Muscle of leg (tissue), 16 donors: ENCODE results near the gene NAA11. TPM values are rescaled to one million over a fixed set of nuclear protein-coding genes. Genes with fewer than 3 reads are reported as not detected.
A peak's percentile ranks its signal among the peaks of the same experiment; 100 is the strongest.

Source experiments
- DNase-seq: peaks from one replicate; pipeline ENCODE4 v3.0.0; 2013
- H3K27ac ChIP-seq: one replicate; pipeline ENCODE4 v1.5.1; 2013; ENCODE audit warnings: mild to moderate bottlenecking, low read length, control low read depth
- H3K27me3 ChIP-seq: one replicate; pipeline ENCODE4 v1.6.1; 2013; ENCODE audit warnings: low read length; ENCODE audit not compliant: control insufficient read depth, insufficient read depth
- H3K36me3 ChIP-seq: one replicate; pipeline ENCODE4 v1.6.1; 2013; ENCODE audit warnings: low read length; ENCODE audit not compliant: control insufficient read depth, insufficient read depth
- H3K4me1 ChIP-seq: one replicate; pipeline ENCODE4 v1.6.1; 2013; ENCODE audit warnings: low read length; ENCODE audit not compliant: control insufficient read depth, insufficient read depth
- H3K4me3 ChIP-seq: one replicate; pipeline ENCODE4 v1.5.1; 2013; ENCODE audit warnings: low read length, control low read depth
- H3K9me3 ChIP-seq: replicated peaks from 2 replicates; pipeline ENCODE4 v1.6.1; 2013; ENCODE audit warnings: low read depth, low read length; ENCODE audit not compliant: control insufficient read depth
- WGBS: methylation state at CpG from one replicate; pipeline ENCODE4 v1.1.5; 2013; ENCODE audit warnings: missing lambda C conversion rate; ENCODE audit not compliant: insufficient coverage; 5-methylcytosine and 5-hydroxymethylcytosine counted together
- long read RNA-seq, 11 donors: transcript quantifications; one replicate each; lab custom pipeline, GENCODE V29; 2026
- polyA plus RNA-seq, 8 donors: library from polyadenylated mRNA; unstranded; fragments of 120-200 nt; gene quantifications; one replicate each; pipeline versions ENCODE4 v1.2.1 to v1.2.3, GENCODE V29; 2013; ENCODE audit warnings: inconsistent platforms in 1 of 8, low replicate concordance in 1 of 8; ENCODE audit not compliant: insufficient read length in 8 of 8, insufficient read depth in 1 of 8
- total RNA-seq: library from RNA; stranded (reverse); fragments of 120-200 nt; gene quantifications from one replicate; pipeline ENCODE4 v1.2.4, GENCODE V29; 2013

The NAA11 gene
- 0.13 TPM for total RNA-seq
- under 1 TPM; 0.10 to 0.88 (median 0.32) TPM for polyA plus RNA-seq
- long read RNA-seq, donor 1 = 0 reads
- long read RNA-seq, donor 2 = 0 reads
- long read RNA-seq, donor 3 = 0 reads
- long read RNA-seq, donor 4 = 0 reads
- long read RNA-seq, donor 5, partial matches to known transcripts = 22 of 22 reads
- long read RNA-seq, donor 5, other reads (novel, unspliced or antisense) = 0 of 22 reads
- long read RNA-seq, donor 6 = 0 reads
- long read RNA-seq, donor 7, partial matches to known transcripts = 0 of 5 reads
- long read RNA-seq, donor 7, other reads (novel, unspliced or antisense) = 5 of 5 reads
- long read RNA-seq, donor 8 = 0 reads
- long read RNA-seq, donor 9 = 0 reads
- long read RNA-seq, donor 10 = 0 reads
- long read RNA-seq, donor 11 = 0 reads

GRCh38 chr4:79325864-79326328 lies at the start of gene NAA11:
Gene NAA11 (minus strand): TSS chr4:79326061. CDS start chr4:79325877, 184 bp downstream.
- 97% methylated on average over 7 of the region's 19 CpGs for whole genome bisulfite sequencing
- Histone ChIP-seq H3K27ac (no peak within 1 kb of the TSS), H3K9me3 (no peaks in the 10 kb centered on the region), H3K4me1 (no peaks in the 10 kb centered on the region), H3K36me3 (no peaks in the 10 kb centered on the region), H3K27me3 (no peaks in the 10 kb centered on the region), H3K4me3 (no peak within 1 kb of the TSS)
- DNase-seq = no peak

GRCh38 chr4:79370026-79370425 lies 44.2 kb upstream of the NAA11 start:
- no peak overlapping the region for H3K4me3 ChIP-seq
- 63% methylated on average over 1 of the region's 2 CpGs for WGBS
- H3K27me3 ChIP-seq = no peaks in the 10 kb centered on the region
- H3K27ac ChIP-seq = no peak overlapping the region
- no peaks in the 10 kb centered on the region for H3K36me3 ChIP-seq
- DNase-seq = no peak
- no peaks in the 10 kb centered on the region for H3K4me1 ChIP-seq
- no peaks in the 10 kb centered on the region for H3K9me3 ChIP-seq

GRCh38 chr4:79367096-79367495 lies 41.2 kb upstream of the NAA11 start:
- WGBS = no CpG with 5 or more reads among the region's 2 CpGs

DNA sequence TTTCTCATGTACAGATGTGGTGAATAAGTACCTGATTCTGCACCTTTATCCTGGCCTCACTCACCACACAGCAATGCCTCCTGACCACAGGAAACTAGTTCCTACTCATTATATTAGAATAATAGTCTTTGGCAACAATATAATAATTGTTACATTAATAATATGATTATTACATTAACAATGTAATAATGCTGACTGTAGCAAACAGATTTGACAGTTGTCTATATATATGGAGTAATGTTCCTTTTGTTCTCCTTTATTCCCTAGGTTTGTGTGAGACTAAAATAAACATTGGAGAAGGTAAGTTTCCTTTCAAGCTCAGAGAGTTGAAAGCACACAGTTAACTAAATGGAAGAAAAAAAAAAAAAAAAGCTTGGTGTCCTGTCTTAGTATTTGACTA lies 40.6 kb upstream of the NAA11 start:
- H3K9me3 ChIP-seq = no peaks in the 10 kb centered on the region
- H3K27me3 ChIP-seq = no peaks in the 10 kb centered on the region
- H3K4me3 ChIP-seq = no peak overlapping the region
- H3K4me1 ChIP-seq = no peaks in the 10 kb centered on the region
- no peak for DNase-seq
- H3K36me3 ChIP-seq = no peaks in the 10 kb centered on the region
- no peak overlapping the region for H3K27ac ChIP-seq

More at GRCh38 chr4:79367096-79367495, 41.2 kb upstream of the NAA11 start:
- H3K9me3 ChIP-seq = no peaks in the 10 kb centered on the region
- H3K4me3 ChIP-seq = no peak overlapping the region
- no peak overlapping the region for H3K27ac ChIP-seq
- DNase-seq = no peak
- no peaks in the 10 kb centered on the region for H3K36me3 ChIP-seq
- no peaks in the 10 kb centered on the region for H3K27me3 ChIP-seq
- H3K4me1 ChIP-seq = no peaks in the 10 kb centered on the region

DNA sequence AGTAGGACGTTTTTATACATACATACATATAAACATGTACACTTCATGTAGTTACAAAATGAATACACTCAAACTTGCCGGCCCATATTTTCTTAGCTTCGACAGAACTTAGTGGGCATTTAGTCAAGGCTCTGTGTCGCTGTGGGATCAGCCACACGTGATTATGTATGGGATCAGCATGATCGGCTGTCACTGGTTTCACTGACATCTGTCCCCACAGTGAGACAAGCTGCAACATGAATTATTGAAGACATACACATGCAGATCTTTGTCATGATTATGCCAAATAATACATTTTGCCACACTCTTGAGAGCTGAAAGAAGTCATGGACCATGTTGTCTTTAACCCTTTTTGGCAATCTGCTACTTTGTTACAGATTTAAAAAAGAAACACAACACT lies 38.2 kb upstream of the NAA11 start:
- 69% methylated on average over 4 of the region's 6 CpGs for WGBS
- no peaks in the 10 kb centered on the region for H3K36me3 ChIP-seq
- H3K9me3 ChIP-seq = no peaks in the 10 kb centered on the region
- DNase-seq = no peak
- H3K27me3 ChIP-seq = no peaks in the 10 kb centered on the region
- H3K27ac ChIP-seq = no peak overlapping the region
- no peak overlapping the region for H3K4me3 ChIP-seq
- no peaks in the 10 kb centered on the region for H3K4me1 ChIP-seq

- Histone ChIP-seq H3K27ac (no peak overlapping the region), H3K4me3 (no peak overlapping the region), H3K36me3 (no peaks in the 10 kb centered on the region), H3K27me3 (no peaks in the 10 kb centered on the region), H3K4me1 (no peaks in the 10 kb centered on the region), H3K9me3 (no peaks in the 10 kb centered on the region)
- DNase-seq = no peak
- 77% methylated on average over 3 of the region's 4 CpGs for whole genome bisulfite sequencing
Observed at GRCh38 chr4:79362626-79363025, 36.8 kb upstream of the NAA11 start.

DNA sequence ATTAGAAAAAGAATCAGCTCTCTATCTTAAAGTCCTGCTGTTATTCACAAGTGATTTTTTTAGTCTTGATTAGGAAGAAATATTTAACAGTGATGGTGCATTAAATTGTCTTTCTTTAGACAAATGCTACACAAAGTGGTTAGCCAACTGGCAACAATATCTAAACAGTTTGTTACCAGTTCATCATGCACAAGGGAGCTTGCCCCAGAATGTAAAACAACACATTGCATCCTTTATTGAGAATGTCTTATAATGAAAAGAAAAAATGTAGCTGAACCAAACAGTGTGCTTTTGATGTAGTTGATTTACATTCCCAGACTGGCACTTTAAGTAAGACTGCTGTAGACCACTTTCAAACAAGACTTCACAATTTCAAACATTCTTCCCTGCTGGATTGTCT lies 34.1 kb upstream of the NAA11 start:
- Histone ChIP-seq H3K4me1 (no peaks in the 10 kb centered on the region), H3K27me3 (no peaks in the 10 kb centered on the region), H3K4me3 (no peak overlapping the region), H3K9me3 (no peaks in the 10 kb centered on the region), H3K36me3 (no peaks in the 10 kb centered on the region), H3K27ac (no peak overlapping the region)
- no peak for DNase-seq

- WGBS = no CpG with 5 or more reads among the region's 1 CpG
- Histone ChIP-seq H3K36me3 (no peaks in the 10 kb centered on the region), H3K4me1 (no peaks in the 10 kb centered on the region), H3K4me3 (no peak overlapping the region), H3K27me3 (no peaks in the 10 kb centered on the region), H3K27ac (no peak overlapping the region), H3K9me3 (no peaks in the 10 kb centered on the region)
- DNase-seq = no peak
Observed at GRCh38 chr4:79358438-79358837, 32.6 kb upstream of the NAA11 start.

DNA sequence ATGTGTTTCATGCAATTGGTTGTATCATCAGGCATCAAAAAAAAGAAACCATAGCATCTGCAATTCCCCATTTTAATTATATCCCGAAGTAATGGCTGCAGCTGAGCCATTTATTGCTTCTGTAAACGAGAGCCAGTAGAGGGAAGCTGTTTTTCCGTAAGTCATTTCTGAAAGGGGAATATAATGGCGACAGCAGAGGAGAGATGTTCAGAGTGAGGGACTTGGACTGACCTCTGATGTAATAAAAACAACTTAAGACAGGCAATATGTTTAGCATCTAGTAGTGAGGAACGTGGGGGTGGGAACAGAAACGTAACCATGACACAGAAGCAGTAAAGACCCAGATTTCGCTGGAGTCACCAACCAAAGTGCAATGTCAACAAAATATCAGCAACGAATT lies 31.5 kb upstream of the NAA11 start:
- H3K36me3 ChIP-seq = no peaks in the 10 kb centered on the region
- peak; percentile 45 for DNase-seq
- no peak overlapping the region for H3K27ac ChIP-seq
- H3K4me3 ChIP-seq = no peak overlapping the region
- no peaks in the 10 kb centered on the region for H3K4me1 ChIP-seq
- WGBS = 30% methylated on average over 3 of the region's 8 CpGs
- no peaks in the 10 kb centered on the region for H3K9me3 ChIP-seq
- no peaks in the 10 kb centered on the region for H3K27me3 ChIP-seq

DNA sequence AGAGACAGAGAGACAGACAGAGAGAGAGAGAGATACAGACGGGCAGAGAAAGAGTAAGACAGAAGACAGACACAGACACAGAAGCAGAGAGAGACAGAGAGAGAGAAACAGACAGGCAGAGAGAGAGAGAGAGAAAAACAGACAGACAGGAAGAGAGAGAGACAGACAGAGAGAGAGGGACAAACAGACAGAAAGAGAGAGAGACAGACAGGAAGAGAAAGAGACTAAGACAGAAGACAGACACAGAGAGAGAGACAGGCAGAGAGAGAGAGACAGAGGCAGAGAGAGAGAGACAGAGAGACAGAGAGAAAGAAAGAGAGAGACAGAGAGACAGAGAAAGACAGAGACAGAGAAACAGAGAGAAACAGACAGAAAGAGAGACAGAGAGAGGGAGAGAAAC lies 27.2 kb upstream of the NAA11 start:
- no peaks in the 10 kb centered on the region for H3K27me3 ChIP-seq
- H3K4me1 ChIP-seq = no peaks in the 10 kb centered on the region
- no peaks in the 10 kb centered on the region for H3K9me3 ChIP-seq
- no peak overlapping the region for H3K4me3 ChIP-seq
- H3K27ac ChIP-seq = no peak overlapping the region
- WGBS = 88% methylated on average over 1 of the region's 1 CpG
- DNase-seq = no peak
- H3K36me3 ChIP-seq = no peaks in the 10 kb centered on the region

- H3K27me3 ChIP-seq = no peaks in the 10 kb centered on the region
- DNase-seq = no peak
- no peaks in the 10 kb centered on the region for H3K36me3 ChIP-seq
- no CpG with 5 or more reads among the region's 2 CpGs for WGBS
- no peaks in the 10 kb centered on the region for H3K4me1 ChIP-seq
- H3K9me3 ChIP-seq = peaks cover 3% of the 10 kb centered on the region
- no peak overlapping the region for H3K4me3 ChIP-seq
- H3K27ac ChIP-seq = no peak overlapping the region
Observed at GRCh38 chr4:79348405-79348804, 22.5 kb upstream of the NAA11 start.
